Ishikawa (cell line): ENCODE data around the gene BDP1.

ENCODE experiments used
- CEBPB ChIP-seq: IDR thresholded peaks from 2 replicates; pipeline ENCODE4 v1.6.1; 2012
- FOXM1 ChIP-seq: IDR thresholded peaks from 2 replicates; pipeline ENCODE4 v1.6.1; 2012; ENCODE audit warnings: low read depth, borderline replicate concordance
- RAD21 ChIP-seq: IDR thresholded peaks from 2 replicates; pipeline ENCODE4 v1.6.1; 2012; ENCODE audit warnings: low read depth
- TAF1 ChIP-seq: IDR thresholded peaks from 2 replicates; pipeline ENCODE4 v1.6.1; 2012; ENCODE audit warnings: low read depth, mild to moderate bottlenecking
- TCF12 ChIP-seq: IDR thresholded peaks from 2 replicates; pipeline ENCODE4 v1.6.1; 2012; ENCODE audit warnings: low read depth
- YY1 ChIP-seq: IDR thresholded peaks from 2 replicates; pipeline ENCODE4 v1.6.1; 2012; ENCODE audit warnings: low read depth
- ZBTB7A ChIP-seq: IDR thresholded peaks from 2 replicates; pipeline ENCODE4 v1.6.1; 2012; ENCODE audit warnings: low read depth
- TF ChIP-seq, protein P1 (sequence below): IDR thresholded peaks from 2 replicates; pipeline ENCODE4 v1.6.1; 2012; ENCODE audit warnings: low read depth, mild to moderate bottlenecking
- TF ChIP-seq, protein P2 (sequence below): IDR thresholded peaks from 2 replicates; pipeline ENCODE4 v1.6.1; 2012

DNA sequence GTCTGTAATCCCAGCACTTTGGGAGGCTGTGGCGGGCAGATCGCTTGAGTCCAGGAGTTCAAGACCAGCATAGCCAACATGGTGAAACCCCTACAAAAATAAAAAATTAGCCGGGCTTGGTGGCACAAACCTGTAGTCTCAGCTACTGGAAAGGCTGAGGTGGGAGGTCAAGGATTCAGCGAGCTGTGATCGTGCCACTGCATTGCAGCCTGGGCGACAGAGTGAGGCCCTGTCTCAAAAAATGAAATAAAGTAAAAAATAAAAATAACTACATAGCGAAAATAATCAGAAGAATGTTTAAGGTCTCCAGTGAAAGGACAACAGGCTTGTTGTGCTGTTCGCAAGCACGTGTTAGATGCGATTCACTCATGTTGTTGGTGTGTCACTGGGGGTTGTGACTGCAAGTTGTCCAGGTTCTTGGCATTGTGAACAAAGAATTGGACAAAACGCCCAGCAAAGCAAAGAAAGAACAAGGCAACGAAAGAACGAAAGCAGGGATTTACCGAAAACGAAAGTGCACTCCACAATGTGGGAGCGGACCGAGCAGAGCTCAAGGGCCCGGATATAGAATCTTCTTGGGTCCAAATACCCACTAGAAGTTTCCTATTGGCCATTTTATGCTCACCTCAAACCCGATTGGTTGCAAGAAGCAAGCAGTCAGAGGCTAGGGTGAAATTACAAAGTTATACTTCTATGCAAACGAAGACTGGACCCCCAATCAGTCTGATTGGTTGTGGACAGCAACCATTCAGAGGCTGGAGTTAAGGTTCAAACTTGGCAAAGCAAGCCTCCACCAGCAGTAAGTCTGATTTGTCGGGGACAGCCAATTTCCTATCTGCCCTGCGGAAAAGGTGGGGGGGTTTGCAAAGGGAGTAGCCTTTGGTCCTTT, 130.8 kb downstream of the BDP1 start:
- TF ChIP-seq FOXM1 (no peak), ZBTB7A (no peak), YY1 (no peak), TAF1 (no peak), TCF12 (no peak), RAD21 (no peak), CEBPB (no peak)
- TF ChIP-seq, protein P1, sequence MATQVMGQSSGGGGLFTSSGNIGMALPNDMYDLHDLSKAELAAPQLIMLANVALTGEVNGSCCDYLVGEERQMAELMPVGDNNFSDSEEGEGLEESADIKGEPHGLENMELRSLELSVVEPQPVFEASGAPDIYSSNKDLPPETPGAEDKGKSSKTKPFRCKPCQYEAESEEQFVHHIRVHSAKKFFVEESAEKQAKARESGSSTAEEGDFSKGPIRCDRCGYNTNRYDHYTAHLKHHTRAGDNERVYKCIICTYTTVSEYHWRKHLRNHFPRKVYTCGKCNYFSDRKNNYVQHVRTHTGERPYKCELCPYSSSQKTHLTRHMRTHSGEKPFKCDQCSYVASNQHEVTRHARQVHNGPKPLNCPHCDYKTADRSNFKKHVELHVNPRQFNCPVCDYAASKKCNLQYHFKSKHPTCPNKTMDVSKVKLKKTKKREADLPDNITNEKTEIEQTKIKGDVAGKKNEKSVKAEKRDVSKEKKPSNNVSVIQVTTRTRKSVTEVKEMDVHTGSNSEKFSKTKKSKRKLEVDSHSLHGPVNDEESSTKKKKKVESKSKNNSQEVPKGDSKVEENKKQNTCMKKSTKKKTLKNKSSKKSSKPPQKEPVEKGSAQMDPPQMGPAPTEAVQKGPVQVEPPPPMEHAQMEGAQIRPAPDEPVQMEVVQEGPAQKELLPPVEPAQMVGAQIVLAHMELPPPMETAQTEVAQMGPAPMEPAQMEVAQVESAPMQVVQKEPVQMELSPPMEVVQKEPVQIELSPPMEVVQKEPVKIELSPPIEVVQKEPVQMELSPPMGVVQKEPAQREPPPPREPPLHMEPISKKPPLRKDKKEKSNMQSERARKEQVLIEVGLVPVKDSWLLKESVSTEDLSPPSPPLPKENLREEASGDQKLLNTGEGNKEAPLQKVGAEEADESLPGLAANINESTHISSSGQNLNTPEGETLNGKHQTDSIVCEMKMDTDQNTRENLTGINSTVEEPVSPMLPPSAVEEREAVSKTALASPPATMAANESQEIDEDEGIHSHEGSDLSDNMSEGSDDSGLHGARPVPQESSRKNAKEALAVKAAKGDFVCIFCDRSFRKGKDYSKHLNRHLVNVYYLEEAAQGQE = no peak
- TF ChIP-seq, protein P2, sequence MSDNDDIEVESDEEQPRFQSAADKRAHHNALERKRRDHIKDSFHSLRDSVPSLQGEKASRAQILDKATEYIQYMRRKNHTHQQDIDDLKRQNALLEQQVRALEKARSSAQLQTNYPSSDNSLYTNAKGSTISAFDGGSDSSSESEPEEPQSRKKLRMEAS = no peak
